ENCODE data around the gene JAM3. TPM values are rescaled to one million over a fixed set of nuclear protein-coding genes. Genes with fewer than 3 reads are reported as not detected.

Gene JAM3
- total RNA-seq, 2 experiments from 2014 or later = 21.1 to 23.7 TPM

DNA sequence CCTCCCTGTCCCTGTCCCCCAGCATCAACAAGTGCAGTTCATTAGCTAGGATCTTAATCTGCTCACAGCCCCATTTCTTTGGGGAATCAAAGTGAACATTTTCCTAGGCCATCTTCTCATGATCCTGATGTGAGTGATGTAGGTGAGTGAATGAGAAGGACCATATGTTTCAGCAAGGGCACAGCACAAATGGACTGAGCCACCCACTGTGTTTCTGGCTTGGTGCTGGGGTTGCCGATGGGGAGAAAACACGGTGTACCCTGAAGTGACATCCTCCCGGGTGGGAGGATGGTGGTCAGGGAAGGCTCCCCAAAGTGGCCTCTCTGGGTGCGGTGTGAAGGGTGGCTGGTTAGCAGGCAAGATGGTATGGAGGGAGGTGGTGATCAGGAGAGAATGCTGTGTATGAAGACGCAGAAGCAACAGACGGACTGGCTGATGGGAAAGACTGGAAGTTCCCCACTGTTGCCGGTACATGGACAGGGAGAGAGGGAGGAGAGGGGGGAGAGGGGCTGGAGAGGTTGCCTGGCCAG is 72.2 kb downstream of the JAM3 start:
- peaks cover 15% of the 10 kb centered on the region for H3K36me3 Mint-ChIP-seq
- peak overlapping the region; percentile 67 for H3K27ac Mint-ChIP-seq
- POLR2A ChIA-PET = interaction anchor here (0.8 kb wide), 1 partner anchor 91 kb away, joined by 3 read pairs; no protein-coding TSS in a partner anchor
- DNase-seq (no peak), ATAC-seq (ENCODE audit: low read depth) (no peak)
- peaks cover 19% of the 10 kb centered on the region for H3K4me1 Mint-ChIP-seq
- no peak overlapping the region for H3K4me3 Mint-ChIP-seq
- H3K9me3 Mint-ChIP-seq = no peaks in the 10 kb centered on the region
- no peaks in the 10 kb centered on the region for H3K27me3 Mint-ChIP-seq

DNA sequence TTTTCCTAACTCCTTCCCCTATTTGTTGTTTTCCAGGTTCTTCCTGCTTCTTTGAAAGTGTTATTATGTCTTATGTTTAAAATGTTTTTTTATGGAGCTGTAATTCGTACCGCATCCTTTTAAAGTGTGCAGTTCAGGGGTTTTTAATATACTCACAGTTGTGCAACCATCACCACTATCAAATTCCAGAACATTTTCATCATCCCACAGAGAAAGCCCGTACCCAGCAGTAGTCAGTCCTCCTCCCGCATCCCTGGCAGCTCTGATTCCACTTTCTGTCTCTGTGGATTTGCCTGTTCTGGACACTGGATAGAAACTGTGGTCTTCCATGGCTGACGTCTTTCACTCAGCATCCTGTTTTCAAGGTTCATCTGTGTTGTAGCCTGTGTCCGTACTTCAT is 73.7 kb downstream of the JAM3 start:
- Mint-ChIP-seq H3K27me3 (no peaks in the 10 kb centered on the region), H3K4me3 (no peak overlapping the region), H3K27ac (no peak overlapping the region), H3K4me1 (peaks cover 19% of the 10 kb centered on the region), H3K36me3 (peaks cover 15% of the 10 kb centered on the region), H3K9me3 (no peaks in the 10 kb centered on the region)
- no peak for ATAC-seq (ENCODE audit: low read depth)
- POLR2A ChIA-PET = no interaction called here
- no peak for DNase-seq

DNA sequence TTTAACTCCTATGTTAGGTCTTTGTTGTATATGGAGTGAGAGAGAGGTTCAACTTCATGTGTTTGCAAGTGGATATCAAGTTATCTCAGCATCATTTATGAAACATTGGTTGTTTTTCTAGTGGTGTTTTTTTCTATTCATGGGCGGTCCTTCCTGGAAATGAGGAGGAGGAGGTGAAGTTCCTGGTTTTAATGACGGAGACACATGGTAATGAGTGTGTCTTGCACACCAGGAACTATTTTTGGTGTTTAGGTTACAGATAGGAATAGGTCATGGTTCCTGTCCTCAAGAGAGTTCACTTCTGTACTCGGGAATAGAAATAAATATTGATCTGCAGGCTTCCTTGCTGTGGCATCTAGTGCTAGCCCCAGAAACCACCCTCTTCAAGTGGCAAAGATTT is 74.9 kb downstream of the JAM3 start:
- ATAC-seq (ENCODE audit: low read depth) (no peak), DNase-seq (no peak)
- no peaks in the 10 kb centered on the region for H3K9me3 Mint-ChIP-seq
- H3K27ac Mint-ChIP-seq = no peak overlapping the region
- H3K4me1 Mint-ChIP-seq = peaks cover 19% of the 10 kb centered on the region
- H3K4me3 Mint-ChIP-seq = no peak overlapping the region
- H3K27me3 Mint-ChIP-seq = no peaks in the 10 kb centered on the region
- POLR2A ChIA-PET = no interaction called here
- H3K36me3 Mint-ChIP-seq = peaks cover 15% of the 10 kb centered on the region

DNA sequence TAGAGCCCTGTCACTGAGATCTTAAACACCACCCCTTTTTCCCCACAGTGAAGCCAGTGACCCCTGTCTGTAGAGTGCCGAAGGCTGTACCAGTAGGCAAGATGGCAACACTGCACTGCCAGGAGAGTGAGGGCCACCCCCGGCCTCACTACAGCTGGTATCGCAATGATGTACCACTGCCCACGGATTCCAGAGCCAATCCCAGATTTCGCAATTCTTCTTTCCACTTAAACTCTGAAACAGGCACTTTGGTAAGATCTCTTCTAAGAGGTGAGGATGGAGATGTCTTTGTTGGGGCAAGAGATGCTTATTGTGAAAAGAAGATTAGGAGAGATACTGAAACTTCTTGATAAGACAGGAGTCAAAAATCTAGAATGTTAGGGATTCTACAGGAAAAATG is 75.9 kb downstream of the JAM3 start:
- POLR2A ChIA-PET = no interaction called here
- peaks cover 13% of the 10 kb centered on the region for H3K4me1 Mint-ChIP-seq
- H3K36me3 Mint-ChIP-seq = peaks cover 15% of the 10 kb centered on the region
- H3K4me3 Mint-ChIP-seq = no peak overlapping the region
- no peak overlapping the region for H3K27ac Mint-ChIP-seq
- DNase-seq = no peak
- H3K9me3 Mint-ChIP-seq = no peaks in the 10 kb centered on the region
- no peaks in the 10 kb centered on the region for H3K27me3 Mint-ChIP-seq
- no peak for ATAC-seq (ENCODE audit: low read depth)

DNA sequence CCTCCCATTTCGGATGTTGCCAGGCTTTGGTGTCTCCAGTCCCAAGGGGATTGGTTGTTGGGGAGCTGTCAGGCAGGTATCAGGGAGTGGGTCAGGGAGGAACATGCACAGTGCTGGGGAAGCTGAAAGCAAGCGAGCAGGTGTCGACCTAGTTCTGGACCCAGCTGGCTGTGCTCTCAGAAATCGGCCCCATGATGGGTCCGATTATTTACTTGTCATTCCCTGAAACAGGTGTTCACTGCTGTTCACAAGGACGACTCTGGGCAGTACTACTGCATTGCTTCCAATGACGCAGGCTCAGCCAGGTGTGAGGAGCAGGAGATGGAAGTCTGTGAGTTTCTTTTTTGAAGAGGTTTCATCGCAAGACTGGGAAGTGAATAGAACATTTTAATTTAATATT is 76.8 kb downstream of the JAM3 start:
- H3K4me1 Mint-ChIP-seq = peaks cover 13% of the 10 kb centered on the region
- POLR2A ChIA-PET = no interaction called here
- DNase-seq (no peak), ATAC-seq (ENCODE audit: low read depth) (no peak)
- peaks cover 15% of the 10 kb centered on the region for H3K36me3 Mint-ChIP-seq
- no peaks in the 10 kb centered on the region for H3K27me3 Mint-ChIP-seq
- no peaks in the 10 kb centered on the region for H3K9me3 Mint-ChIP-seq
- H3K27ac Mint-ChIP-seq = no peak overlapping the region
- H3K4me3 Mint-ChIP-seq = no peak overlapping the region

DNA sequence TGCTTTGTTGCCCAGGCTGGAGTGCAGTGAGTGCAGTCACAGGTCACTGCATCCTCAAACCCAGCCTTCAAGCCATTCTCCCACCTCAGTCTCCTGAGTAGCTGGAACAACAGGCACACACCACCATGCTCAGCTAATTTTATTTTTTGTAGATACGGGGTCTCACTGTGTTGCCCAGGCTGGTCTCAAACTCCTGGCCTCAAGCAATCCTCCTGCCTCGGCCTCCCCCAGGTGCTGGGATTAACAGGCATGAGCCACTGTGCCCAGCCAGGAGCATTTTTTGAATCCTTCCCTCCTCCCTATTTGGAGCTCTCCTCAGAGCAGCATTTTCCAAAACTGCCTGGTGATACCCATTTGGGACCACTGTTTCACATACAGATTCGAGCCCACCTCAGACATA is 77.7 kb downstream of the JAM3 start:
- POLR2A ChIA-PET = no interaction called here
- H3K9me3 Mint-ChIP-seq = no peaks in the 10 kb centered on the region
- H3K4me3 Mint-ChIP-seq = no peak overlapping the region
- peaks cover 13% of the 10 kb centered on the region for H3K4me1 Mint-ChIP-seq
- no peak overlapping the region for H3K27ac Mint-ChIP-seq
- ATAC-seq (ENCODE audit: low read depth) (no peak), DNase-seq (no peak)
- H3K27me3 Mint-ChIP-seq = no peaks in the 10 kb centered on the region
- H3K36me3 Mint-ChIP-seq = peaks cover 16% of the 10 kb centered on the region

DNA sequence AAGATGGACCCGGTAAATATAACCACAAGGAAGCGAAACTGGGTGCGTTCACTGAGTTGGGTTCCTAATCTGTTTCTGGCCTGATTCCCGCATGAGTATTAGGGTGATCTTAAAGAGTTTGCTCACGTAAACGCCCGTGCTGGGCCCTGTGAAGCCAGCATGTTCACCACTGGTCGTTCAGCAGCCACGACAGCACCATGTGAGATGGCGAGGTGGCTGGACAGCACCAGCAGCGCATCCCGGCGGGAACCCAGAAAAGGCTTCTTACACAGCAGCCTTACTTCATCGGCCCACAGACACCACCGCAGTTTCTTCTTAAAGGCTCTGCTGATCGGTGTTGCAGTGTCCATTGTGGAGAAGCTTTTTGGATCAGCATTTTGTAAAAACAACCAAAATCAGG is 80.5 kb downstream of the JAM3 start:
- ATAC-seq (ENCODE audit: low read depth) (no peak), DNase-seq (no peak)
- H3K27ac Mint-ChIP-seq = no peak overlapping the region
- peaks cover 3% of the 10 kb centered on the region for H3K4me1 Mint-ChIP-seq
- POLR2A ChIA-PET = no interaction called here
- no peaks in the 10 kb centered on the region for H3K9me3 Mint-ChIP-seq
- peaks cover 15% of the 10 kb centered on the region for H3K36me3 Mint-ChIP-seq
- H3K4me3 Mint-ChIP-seq = no peak overlapping the region
- H3K27me3 Mint-ChIP-seq = no peaks in the 10 kb centered on the region

DNA sequence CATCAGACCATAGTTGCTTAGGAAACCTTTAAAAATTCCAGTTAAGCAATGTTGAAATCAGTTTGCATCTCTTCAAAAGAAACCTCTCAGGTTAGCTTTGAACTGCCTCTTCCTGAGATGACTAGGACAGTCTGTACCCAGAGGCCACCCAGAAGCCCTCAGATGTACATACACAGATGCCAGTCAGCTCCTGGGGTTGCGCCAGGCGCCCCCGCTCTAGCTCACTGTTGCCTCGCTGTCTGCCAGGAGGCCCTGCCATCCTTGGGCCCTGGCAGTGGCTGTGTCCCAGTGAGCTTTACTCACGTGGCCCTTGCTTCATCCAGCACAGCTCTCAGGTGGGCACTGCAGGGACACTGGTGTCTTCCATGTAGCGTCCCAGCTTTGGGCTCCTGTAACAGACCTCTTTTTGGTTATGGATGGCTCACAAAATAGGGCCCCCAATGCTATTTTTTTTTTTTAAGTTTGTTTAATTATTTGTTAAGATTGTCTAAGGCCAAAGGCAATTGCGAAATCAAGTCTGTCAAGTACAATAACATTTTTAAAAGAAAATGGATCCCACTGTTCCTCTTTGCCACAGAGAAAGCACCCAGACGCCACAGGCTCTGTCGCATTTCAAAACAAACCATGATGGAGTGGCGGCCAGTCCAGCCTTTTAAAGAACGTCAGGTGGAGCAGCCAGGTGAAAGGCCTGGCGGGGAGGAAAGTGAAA is 81.5 kb downstream of the JAM3 start:
- H3K9me3 Mint-ChIP-seq = no peaks in the 10 kb centered on the region
- no peak overlapping the region for H3K27ac Mint-ChIP-seq
- no peaks in the 10 kb centered on the region for H3K27me3 Mint-ChIP-seq
- DNase-seq = no peak
- H3K4me1 Mint-ChIP-seq = no peaks in the 10 kb centered on the region
- peaks cover 14% of the 10 kb centered on the region for H3K36me3 Mint-ChIP-seq
- ATAC-seq (ENCODE audit: low read depth) = no peak
- POLR2A ChIA-PET = no interaction called here
- no peak overlapping the region for H3K4me3 Mint-ChIP-seq

DNA sequence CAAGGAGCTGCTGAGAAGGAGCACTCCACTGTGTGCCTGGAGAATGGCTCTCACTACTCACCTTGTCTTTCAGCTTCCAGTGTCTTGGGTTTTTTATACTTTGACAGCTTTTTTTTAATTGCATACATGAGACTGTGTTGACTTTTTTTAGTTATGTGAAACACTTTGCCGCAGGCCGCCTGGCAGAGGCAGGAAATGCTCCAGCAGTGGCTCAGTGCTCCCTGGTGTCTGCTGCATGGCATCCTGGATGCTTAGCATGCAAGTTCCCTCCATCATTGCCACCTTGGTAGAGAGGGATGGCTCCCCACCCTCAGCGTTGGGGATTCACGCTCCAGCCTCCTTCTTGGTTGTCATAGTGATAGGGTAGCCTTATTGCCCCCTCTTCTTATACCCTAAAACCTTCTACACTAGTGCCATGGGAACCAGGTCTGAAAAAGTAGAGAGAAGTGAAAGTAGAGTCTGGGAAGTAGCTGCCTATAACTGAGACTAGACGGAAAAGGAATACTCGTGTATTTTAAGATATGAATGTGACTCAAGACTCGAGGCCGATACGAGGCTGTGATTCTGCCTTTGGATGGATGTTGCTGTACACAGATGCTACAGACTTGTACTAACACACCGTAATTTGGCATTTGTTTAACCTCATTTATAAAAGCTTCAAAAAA is 82.3 kb downstream of the JAM3 start:
- DNase-seq = no peak
- no peak overlapping the region for H3K4me3 Mint-ChIP-seq

DNA sequence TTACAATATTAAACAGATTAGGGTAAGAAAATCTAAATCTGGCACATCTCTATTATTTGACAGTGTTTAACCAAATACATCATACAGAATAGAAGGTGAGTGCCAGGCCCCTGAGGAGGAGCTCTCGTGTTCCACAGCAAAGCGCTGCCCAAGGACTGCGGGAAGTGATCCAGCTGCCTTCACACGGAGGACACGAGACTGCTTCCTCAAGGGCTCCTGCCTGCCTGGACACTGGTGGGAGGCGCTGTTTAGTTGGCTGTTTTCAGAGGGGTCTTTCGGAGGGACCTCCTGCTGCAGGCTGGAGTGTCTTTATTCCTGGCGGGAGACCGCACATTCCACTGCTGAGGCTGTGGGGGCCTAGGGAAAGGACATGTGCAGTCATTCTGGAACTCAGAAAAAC is 83.8 kb downstream of the JAM3 start:
- Mint-ChIP-seq H3K4me1 (no peaks in the 10 kb centered on the region), H3K36me3 (peaks cover 24% of the 10 kb centered on the region), H3K9me3 (no peaks in the 10 kb centered on the region), H3K27me3 (no peaks in the 10 kb centered on the region), H3K4me3 (no peak overlapping the region), H3K27ac (no peak overlapping the region)
- DNase-seq (no peak), ATAC-seq (ENCODE audit: low read depth) (no peak)
- POLR2A ChIA-PET = no interaction called here

More for the DNA sequence above, 82.3 kb downstream of the JAM3 start:
- POLR2A ChIA-PET = interaction anchor here (0.5 kb wide), 1 partner anchor 13 kb away, joined by 3 read pairs; no protein-coding TSS in a partner anchor
- no peak for ATAC-seq (ENCODE audit: low read depth)
- no peaks in the 10 kb centered on the region for H3K4me1 Mint-ChIP-seq
- H3K27me3 Mint-ChIP-seq = no peaks in the 10 kb centered on the region
- H3K27ac Mint-ChIP-seq = no peak overlapping the region
- H3K36me3 Mint-ChIP-seq = peaks cover 14% of the 10 kb centered on the region
- H3K9me3 Mint-ChIP-seq = no peaks in the 10 kb centered on the region

DNA sequence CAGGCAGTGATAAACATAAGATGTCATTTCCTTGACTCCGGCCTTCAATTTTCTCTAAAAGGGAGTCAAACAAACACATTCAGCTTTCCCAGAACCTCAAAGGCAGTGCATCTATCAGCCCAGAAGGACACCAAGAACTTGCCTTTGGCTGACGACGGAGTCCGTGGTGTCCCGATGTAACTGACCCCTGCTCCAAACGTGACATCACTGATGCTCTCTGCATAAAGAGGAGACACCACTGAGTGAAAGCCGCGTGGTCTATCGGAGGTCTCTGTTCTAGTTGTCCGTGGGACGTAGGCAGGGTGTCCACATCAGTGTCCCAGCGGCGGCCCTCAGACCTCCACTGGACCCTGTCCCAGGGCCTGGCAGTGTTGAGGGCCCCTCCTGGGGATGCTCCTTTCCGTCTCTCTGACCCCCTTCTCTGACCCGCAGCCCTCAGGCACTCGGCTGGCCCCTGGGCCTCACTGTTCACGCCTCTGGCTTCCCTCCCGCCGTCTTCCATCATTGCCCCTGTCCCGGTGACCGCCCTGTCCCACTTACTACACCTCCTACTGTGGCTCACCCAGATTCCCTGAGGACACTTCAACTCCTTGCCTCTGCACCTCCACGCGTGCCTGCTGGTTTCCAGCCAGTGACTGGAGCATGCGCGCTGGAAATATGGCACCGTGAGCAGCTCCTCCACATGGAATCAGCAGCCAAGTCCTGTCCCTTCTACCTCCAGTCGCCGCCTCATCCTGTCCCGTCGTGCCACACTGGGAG is 84.5 kb downstream of the JAM3 start:
- POLR2A ChIA-PET = no interaction called here
- ATAC-seq (ENCODE audit: low read depth) = no peak

DNA sequence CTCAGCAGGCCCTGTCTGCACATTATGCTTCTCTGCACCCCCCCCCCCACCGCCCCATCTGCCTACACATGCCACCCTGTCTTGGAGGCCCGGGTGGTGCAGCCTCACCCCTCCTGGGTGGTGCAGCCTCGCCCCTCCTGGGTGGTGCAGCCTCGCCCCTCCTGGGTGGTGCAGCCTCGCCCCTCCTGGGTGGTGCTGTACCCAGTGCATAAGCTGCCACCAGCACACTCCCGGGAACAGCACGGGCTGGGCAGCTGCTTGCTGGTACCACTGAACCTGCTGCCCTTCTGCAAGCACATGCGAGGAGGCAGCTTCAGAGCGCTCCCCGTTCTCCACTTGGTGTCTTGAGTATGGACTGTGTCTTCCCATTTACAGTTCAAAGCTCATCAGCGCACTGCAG is 85.6 kb downstream of the JAM3 start:
- H3K36me3 Mint-ChIP-seq = peaks cover 32% of the 10 kb centered on the region
- ATAC-seq (ENCODE audit: low read depth) = no peak
- DNase-seq = no peak
- POLR2A ChIA-PET = no interaction called here
- no peaks in the 10 kb centered on the region for H3K9me3 Mint-ChIP-seq
- H3K27me3 Mint-ChIP-seq = no peaks in the 10 kb centered on the region
- no peaks in the 10 kb centered on the region for H3K4me1 Mint-ChIP-seq
- H3K4me3 Mint-ChIP-seq = no peak overlapping the region
- H3K27ac Mint-ChIP-seq = no peak overlapping the region

More for the DNA sequence above, 84.5 kb downstream of the JAM3 start:
- H3K4me3 Mint-ChIP-seq = no peak overlapping the region
- no peaks in the 10 kb centered on the region for H3K27me3 Mint-ChIP-seq
- H3K4me1 Mint-ChIP-seq = no peaks in the 10 kb centered on the region
- no peak for DNase-seq
- H3K36me3 Mint-ChIP-seq = peaks cover 24% of the 10 kb centered on the region
- H3K9me3 Mint-ChIP-seq = no peaks in the 10 kb centered on the region
- no peak overlapping the region for H3K27ac Mint-ChIP-seq

DNA sequence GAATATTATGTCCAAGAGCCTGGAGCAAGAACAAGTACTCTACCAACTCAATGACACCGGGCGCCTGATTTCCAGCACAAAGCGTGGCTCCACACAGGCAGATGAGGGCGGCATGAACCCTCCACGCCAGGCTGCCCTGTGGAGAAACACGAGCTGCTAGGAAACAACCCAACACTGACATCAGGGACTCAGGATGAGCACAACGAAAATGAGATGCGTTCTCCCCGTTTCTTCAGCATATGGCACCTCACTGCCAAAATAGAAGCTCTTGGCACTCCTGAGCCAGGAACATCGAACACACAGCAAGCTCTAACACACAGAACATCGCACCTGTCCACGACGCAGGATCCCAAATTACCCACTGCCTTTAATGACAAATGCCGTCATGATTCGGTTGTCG is 86.6 kb downstream of the JAM3 start:
- POLR2A ChIA-PET = interaction anchor here (1.4 kb wide), 1 partner anchor 9 kb away, joined by 5 read pairs; no protein-coding TSS in a partner anchor
- DNase-seq = no peak
- H3K4me1 Mint-ChIP-seq = peaks cover 2% of the 10 kb centered on the region
- no peaks in the 10 kb centered on the region for H3K27me3 Mint-ChIP-seq
- H3K9me3 Mint-ChIP-seq = no peaks in the 10 kb centered on the region
- no peak for ATAC-seq (ENCODE audit: low read depth)
- peaks cover 39% of the 10 kb centered on the region for H3K36me3 Mint-ChIP-seq
- H3K27ac Mint-ChIP-seq = no peak overlapping the region
- no peak overlapping the region for H3K4me3 Mint-ChIP-seq

Data from activated naive CD8-positive, alpha-beta T cell treated with anti-CD3 and anti-CD28 coated beads, Interleukin-2, amount 10 ng/mL, durations not matched to agents 7 days and 5 days (primary cell).